ENCODE results near the gene FNDC10.

DNA sequence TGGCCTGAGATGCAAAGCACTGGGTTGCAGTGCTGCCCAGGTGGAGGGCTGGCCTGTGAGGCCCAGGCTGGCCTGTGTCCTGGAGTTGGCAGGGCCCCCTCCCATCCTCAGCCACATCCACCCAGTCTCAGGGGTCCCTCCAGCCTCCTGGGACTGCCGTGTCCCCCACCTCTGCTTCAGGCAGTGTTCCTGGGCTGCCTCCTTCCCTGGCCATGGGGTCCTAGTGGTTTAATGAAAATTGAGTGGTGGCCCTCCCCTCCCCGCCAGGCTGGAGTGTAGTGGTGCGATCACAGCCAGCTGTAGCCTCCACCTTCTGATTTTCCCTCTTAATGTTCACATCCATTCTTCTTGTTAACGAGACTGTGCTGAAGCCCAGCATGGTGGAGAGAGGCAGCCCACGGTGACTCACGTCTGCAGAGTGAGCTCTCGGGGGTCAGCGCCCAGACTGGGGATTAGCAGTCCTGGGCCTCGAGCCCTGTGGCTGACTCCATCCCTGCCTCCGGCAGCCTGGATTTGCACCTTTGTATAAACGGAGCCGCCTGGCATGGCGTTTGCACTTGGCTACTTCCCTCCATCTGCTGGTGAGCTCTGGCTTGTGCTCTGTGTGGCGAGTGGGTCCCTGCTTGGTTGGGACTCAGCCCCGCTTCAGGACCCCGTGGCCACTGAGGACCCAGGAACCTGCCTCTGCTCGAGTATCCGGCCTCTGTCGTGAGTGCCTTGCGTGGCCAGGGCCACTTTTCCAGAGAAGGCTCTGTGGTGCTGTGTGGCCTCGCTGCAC is 22.3 kb upstream of the FNDC10 start:
- TF ChIP-seq, protein P1, sequence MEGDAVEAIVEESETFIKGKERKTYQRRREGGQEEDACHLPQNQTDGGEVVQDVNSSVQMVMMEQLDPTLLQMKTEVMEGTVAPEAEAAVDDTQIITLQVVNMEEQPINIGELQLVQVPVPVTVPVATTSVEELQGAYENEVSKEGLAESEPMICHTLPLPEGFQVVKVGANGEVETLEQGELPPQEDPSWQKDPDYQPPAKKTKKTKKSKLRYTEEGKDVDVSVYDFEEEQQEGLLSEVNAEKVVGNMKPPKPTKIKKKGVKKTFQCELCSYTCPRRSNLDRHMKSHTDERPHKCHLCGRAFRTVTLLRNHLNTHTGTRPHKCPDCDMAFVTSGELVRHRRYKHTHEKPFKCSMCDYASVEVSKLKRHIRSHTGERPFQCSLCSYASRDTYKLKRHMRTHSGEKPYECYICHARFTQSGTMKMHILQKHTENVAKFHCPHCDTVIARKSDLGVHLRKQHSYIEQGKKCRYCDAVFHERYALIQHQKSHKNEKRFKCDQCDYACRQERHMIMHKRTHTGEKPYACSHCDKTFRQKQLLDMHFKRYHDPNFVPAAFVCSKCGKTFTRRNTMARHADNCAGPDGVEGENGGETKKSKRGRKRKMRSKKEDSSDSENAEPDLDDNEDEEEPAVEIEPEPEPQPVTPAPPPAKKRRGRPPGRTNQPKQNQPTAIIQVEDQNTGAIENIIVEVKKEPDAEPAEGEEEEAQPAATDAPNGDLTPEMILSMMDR (IDR thresholded peaks at IDR 0.05; ENCODE audit: insufficient read depth, low read length, poor library complexity, severe bottlenecking): no peak
- TF ChIP-seq EZH2phosphoT487 (conservative IDR thresholded peaks at IDR 0.05; ENCODE audit: low read length): no peak
